ENCODE measurements around the gene NHERF2. TPM values are rescaled to one million over a fixed set of nuclear protein-coding genes. Genes with fewer than 3 reads are reported as not detected.

The NHERF2 gene
- total RNA-seq, 4 donors from 2014 or later, result 21.5 to 104 (median 30.2) TPM

- Histone ChIP-seq H3K27ac (peak overlapping the region in 3 of 4 donors; percentile 70 to 91 (median 84)), H3K4me3 (no peak overlapping the region), H3K4me1 (peaks cover 0 to 88% (median 3%) of the 10 kb centered on the region in 4 donors), H3K27me3 (no peaks in the 10 kb centered on the region), H3K36me3 (no peaks in the 10 kb centered on the region), H3K9me3 (no peaks in the 10 kb centered on the region)
- TF ChIP-seq POLR2A (IDR thresholded peaks at IDR 0.05), result no peak
- TF ChIP-seq, protein P1, sequence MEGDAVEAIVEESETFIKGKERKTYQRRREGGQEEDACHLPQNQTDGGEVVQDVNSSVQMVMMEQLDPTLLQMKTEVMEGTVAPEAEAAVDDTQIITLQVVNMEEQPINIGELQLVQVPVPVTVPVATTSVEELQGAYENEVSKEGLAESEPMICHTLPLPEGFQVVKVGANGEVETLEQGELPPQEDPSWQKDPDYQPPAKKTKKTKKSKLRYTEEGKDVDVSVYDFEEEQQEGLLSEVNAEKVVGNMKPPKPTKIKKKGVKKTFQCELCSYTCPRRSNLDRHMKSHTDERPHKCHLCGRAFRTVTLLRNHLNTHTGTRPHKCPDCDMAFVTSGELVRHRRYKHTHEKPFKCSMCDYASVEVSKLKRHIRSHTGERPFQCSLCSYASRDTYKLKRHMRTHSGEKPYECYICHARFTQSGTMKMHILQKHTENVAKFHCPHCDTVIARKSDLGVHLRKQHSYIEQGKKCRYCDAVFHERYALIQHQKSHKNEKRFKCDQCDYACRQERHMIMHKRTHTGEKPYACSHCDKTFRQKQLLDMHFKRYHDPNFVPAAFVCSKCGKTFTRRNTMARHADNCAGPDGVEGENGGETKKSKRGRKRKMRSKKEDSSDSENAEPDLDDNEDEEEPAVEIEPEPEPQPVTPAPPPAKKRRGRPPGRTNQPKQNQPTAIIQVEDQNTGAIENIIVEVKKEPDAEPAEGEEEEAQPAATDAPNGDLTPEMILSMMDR (IDR thresholded peaks at IDR 0.05), result no peak
- DNase-seq, result no peak
Observed at GRCh38 chr16:2037115-2037514, 10.4 kb downstream of the NHERF2 start.

DNA sequence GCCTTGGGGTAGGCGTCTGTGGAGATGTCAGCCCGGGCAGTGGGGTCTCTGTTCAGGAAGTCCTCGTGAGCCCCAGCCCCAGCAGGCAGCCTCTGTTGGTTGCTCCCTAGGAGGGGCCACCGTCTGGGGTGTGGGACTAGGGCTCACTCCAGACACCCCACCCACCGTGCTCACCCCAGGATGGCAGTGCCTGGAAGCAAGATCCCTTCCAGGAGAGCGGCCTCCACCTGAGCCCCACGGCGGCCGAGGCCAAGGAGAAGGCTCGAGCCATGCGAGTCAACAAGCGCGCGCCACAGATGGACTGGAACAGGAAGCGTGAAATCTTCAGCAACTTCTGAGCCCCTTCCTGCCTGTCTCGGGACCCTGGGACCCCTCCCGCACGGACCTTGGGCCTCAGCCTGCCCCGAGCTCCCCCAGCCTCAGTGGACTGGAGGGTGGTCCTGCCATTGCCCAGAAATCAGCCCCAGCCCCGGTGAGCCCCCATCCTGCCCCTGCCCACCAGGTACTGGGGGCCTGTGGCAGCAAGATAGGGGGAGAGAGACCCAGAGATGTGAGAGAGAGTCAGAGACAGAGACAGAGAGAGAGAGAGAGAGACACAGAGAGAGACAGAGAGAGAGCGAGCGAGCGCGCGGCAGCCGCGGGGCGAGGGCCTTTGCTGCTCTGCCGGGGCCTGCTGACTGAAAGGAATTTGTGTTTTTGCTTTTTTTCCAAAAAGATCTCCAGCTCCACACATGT, 11.1 kb downstream of the NHERF2 start:
- DNase-seq, result no peak
- H3K4me3 ChIP-seq, result peak overlapping the region in 1 of 4 donors; percentile 12

GRCh38 chr16:2038382-2039231, 11.9 kb downstream of the NHERF2 start:
- H3K36me3 ChIP-seq, result no peaks in the 10 kb centered on the region
- H3K27ac ChIP-seq, result peak overlapping the region; percentile 70 to 91 (median 78)
- no peaks in the 10 kb centered on the region for H3K27me3 ChIP-seq
- no peak for DNase-seq
- no peaks in the 10 kb centered on the region for H3K9me3 ChIP-seq
- TF ChIP-seq POLR2A (IDR thresholded peaks at IDR 0.05), result no peak
- TF ChIP-seq, protein P1 (IDR thresholded peaks at IDR 0.05), result no peak
- peak overlapping the region in 2 of 4 donors; percentile 6 to 10 for H3K4me3 ChIP-seq
- peaks cover 0 to 88% (median 3%) of the 10 kb centered on the region in 4 donors for H3K4me1 ChIP-seq

More for the DNA sequence above, 11.1 kb downstream of the NHERF2 start:
- Histone ChIP-seq H3K4me1 (peaks cover 0 to 86% (median 3%) of the 10 kb centered on the region in 4 donors), H3K27me3 (no peaks in the 10 kb centered on the region), H3K27ac (peak overlapping the region; percentile 70 to 91 (median 78)), H3K36me3 (no peaks in the 10 kb centered on the region), H3K9me3 (no peaks in the 10 kb centered on the region)
- no peak for TF ChIP-seq POLR2A (IDR thresholded peaks at IDR 0.05)
- TF ChIP-seq, protein P1 (IDR thresholded peaks at IDR 0.05), result no peak

- Histone ChIP-seq H3K4me3 (no peak overlapping the region), H3K27ac (peak overlapping the region; percentile 70 to 91 (median 78)), H3K36me3 (no peaks in the 10 kb centered on the region), H3K27me3 (no peaks in the 10 kb centered on the region), H3K4me1 (peaks cover 0 to 89% (median 3%) of the 10 kb centered on the region in 4 donors), H3K9me3 (no peaks in the 10 kb centered on the region)
- peak; percentile 32 to 80 (median 71) for DNase-seq
- TF ChIP-seq, protein P1 (IDR thresholded peaks at IDR 0.05), result no peak
- TF ChIP-seq POLR2A (IDR thresholded peaks at IDR 0.05), result no peak
Observed at GRCh38 chr16:2039274-2040031, 12.8 kb downstream of the NHERF2 start.
